ENCODE data around the gene PDE9A.

- no peak for TF ChIP-seq POLR2AphosphoS5 (IDR thresholded peaks at IDR 0.05; ENCODE audit: low read depth, low read length)
- TF ChIP-seq TAF1 (IDR thresholded peaks at IDR 0.05; ENCODE audit: borderline replicate concordance, insufficient read depth, low read length), result no peak
- TF ChIP-seq REST (IDR thresholded peaks at IDR 0.05; ENCODE audit: insufficient read depth in 1 of 2, low read depth in 2 of 2, low read length in 2 of 2), result no peak
- TF ChIP-seq SIN3A (IDR thresholded peaks at IDR 0.05; ENCODE audit: borderline replicate concordance, insufficient read depth, low read length), result no peak
- TF ChIP-seq FOXP2 (optimal IDR thresholded peaks at IDR 0.05; ENCODE audit: borderline replicate concordance, extremely low read depth, extremely low read length, insufficient read depth), result no peak
Measured at GRCh38 chr21:42665484-42665883, 12.1 kb downstream of the PDE9A start.
